ENCODE measurements around the gene SRP9. TPM values are rescaled to one million over a fixed set of nuclear protein-coding genes. Genes with fewer than 3 reads are reported as not detected.

SRP9 gene
- 262 TPM for total RNA-seq

GRCh38 chr1:225777583-225778336 lies at the start of gene SRP9:
Gene SRP9, plus strand, starts transcription at chr1:225777826. Its CDS starts 115 bp downstream, at chr1:225777941.

GRCh38 chr1:225809842-225810578 lies 32.4 kb downstream of the SRP9 start, which contains the start of gene EPHX1:
Gene EPHX1, plus strand, starts transcription at chr1:225810124. Its CDS starts 18,606 bp downstream, at chr1:225828730.

Small RNA genes lying within 50 kb of the gene (small RNA-seq; reads per million reads assigned to genes)
- gene RNU6-1304P (ENCODE audit: low replicate concordance): not detected

Other genes with a start within 250 kb of the SRP9 start
- 109 TPM for gene ENAH, start 124.7 kb upstream of the SRP9 start, total RNA-seq
- gene EPHX1, start 32.3 kb downstream of the SRP9 start, total RNA-seq: 9.4 TPM
- gene TMEM63A, start 104.6 kb downstream of the SRP9 start, total RNA-seq: 4.4 TPM
- gene LEFTY1, start 111.3 kb downstream of the SRP9 start, total RNA-seq: not detected
- 21.9 TPM for gene PYCR2, start 146.4 kb downstream of the SRP9 start, total RNA-seq
- not detected for gene LEFTY2, start 163.4 kb downstream of the SRP9 start, total RNA-seq
- gene SDE2, start 221.5 kb downstream of the SRP9 start, total RNA-seq: 21.9 TPM